ENCODE results near the gene PIGW. TPM values are rescaled to one million over a fixed set of nuclear protein-coding genes. Genes with fewer than 3 reads are reported as not detected.

Gene PIGW
- total and polyA plus RNA-seq, 10 of the 15 experiments (the other 5 are each of a cell fraction or from before 2014, with no cell fraction given), result 6.0 to 31.5 (median 13.8) TPM

- no peak for TF ChIP-seq IRF3 (IDR thresholded peaks at IDR 0.05)
- no peak for TF ChIP-seq MTA3 (IDR thresholded peaks at IDR 0.05; ENCODE audit: borderline replicate concordance, low read length)
- no peak for TF ChIP-seq MEF2B (IDR thresholded peaks at IDR 0.05; ENCODE audit: partially characterized antibody, poor library complexity, severe bottlenecking)
- TF ChIP-seq PKNOX1 (IDR thresholded peaks at IDR 0.05), result no peak
Measured at GRCh38 chr17:36540696-36541095, 5.9 kb downstream of the PIGW start (continued).

GRCh38 chr17:36542755-36543154 is 8.0 kb downstream of the PIGW start:
- H3K79me2 ChIP-seq (ENCODE audit: control insufficient read depth, insufficient read depth, low read length), result peaks cover 38% of the 10 kb centered on the region
- no peak for TF ChIP-seq REST (IDR thresholded peaks at IDR 0.05; ENCODE audit: low read depth, low read length)
- TF ChIP-seq CREB1 (IDR thresholded peaks at IDR 0.05; ENCODE audit: low read depth), result no peak
- TF ChIP-seq GATAD2B (conservative IDR thresholded peaks at IDR 0.05; ENCODE audit: low read depth), result no peak
- no peak for TF ChIP-seq BCL3 (IDR thresholded peaks at IDR 0.05; ENCODE audit: borderline replicate concordance, insufficient read depth, low read depth, low read length, poor library complexity, severe bottlenecking)
- no peak for TF ChIP-seq TAF1 (IDR thresholded peaks at IDR 0.05; ENCODE audit: borderline replicate concordance, low read depth, low read length)
- no peak for TF ChIP-seq FOS (IDR thresholded peaks at IDR 0.05; ENCODE audit: borderline replicate concordance, extremely low read depth, insufficient read length)
- TF ChIP-seq MTA2 (IDR thresholded peaks at IDR 0.05; ENCODE audit: low read depth), result no peak
- no peak for TF ChIP-seq BCLAF1 (IDR thresholded peaks at IDR 0.05)

More at GRCh38 chr17:36542755-36543154, 8.0 kb downstream of the PIGW start:
- Histone ChIP-seq H4K20me1 (ENCODE audit: control insufficient read depth, insufficient read depth) (no peaks in the 10 kb centered on the region), H3K9me3 (replicated peaks; ENCODE audit: control insufficient read depth, insufficient read depth, low read length) (no peaks in the 10 kb centered on the region), H2AFZ (ENCODE audit: control insufficient read depth, low read depth, low read length) (no peak overlapping the region), H3K9ac (ENCODE audit: control insufficient read depth, insufficient read depth, low read length) (no peak overlapping the region), H3K4me1 (ENCODE audit: control insufficient read depth, insufficient read depth, low read length) (no peaks in the 10 kb centered on the region), H3K4me2 (ENCODE audit: control insufficient read depth, insufficient read depth) (no peak overlapping the region), H3K27ac (ENCODE audit: control insufficient read depth, insufficient read depth) (no peak overlapping the region), H3K36me3 (ENCODE audit: control insufficient read depth in 2 of 2, insufficient read depth in 2 of 2, low read length in 1 of 2) (no peaks in the 10 kb centered on the region; a peak in 1 of 4 replicates), H3K4me3 (no peak overlapping the region), H3K27me3 (replicated peaks in 1 of 2; ENCODE audit: control insufficient read depth in 2 of 2, insufficient read depth in 2 of 2, low read length in 1 of 2) (no peaks in the 10 kb centered on the region)
- ChIA-PET POLR2A (interaction anchor here (1.1 kb wide), 1 partner anchor 9 kb away, joined by 3 read pairs; no protein-coding TSS in a partner anchor), RAD21 (ENCODE audit: unreplicated experiment) (interaction anchor here (2.3 kb wide), 1 partner anchor 60 kb away, joined by 15 read pairs; the partner anchor contains the start of gene MRM1), CTCF (interaction anchor here (2.0 kb wide), 1 partner anchor 9 kb away, joined by 5 read pairs; no protein-coding TSS in a partner anchor), SMC1A (ENCODE audit: uncharacterized antibody, unreplicated experiment) (no interaction called here)
- intact Hi-C loops (cut with micrococcal nuclease; ENCODE audit: unreplicated experiment) (no loop called here), in situ Hi-C loops (cut with MboI) (no loop called here)
- 95% methylated on average over 15 of the region's 15 CpGs for WGBS (ENCODE audit: insufficient coverage, insufficient replicate concordance, low lambda C conversion rate, missing lambda C conversion rate)
- FAIRE-seq, result no peak
- no peak for ATAC-seq
- BruUV-seq (replicated peaks), result no TSS peak
- DNase-seq (ENCODE audit: low read depth, low spot score), result no peak
